Psoas muscle (tissue), 8 donors: ENCODE data around the gene PRRT1. TPM values are rescaled to one million over a fixed set of nuclear protein-coding genes. Genes with fewer than 3 reads are reported as not detected.

Experiments
- ATAC-seq, 4 donors: fragments of 200-7000 bp; cut with Tn5 transposase; one replicate each; pipeline ENCODE4 v1.9.1; 2020; ENCODE audit warnings: moderate library complexity in 3 of 4, mild to moderate bottlenecking in 2 of 4
- DNase-seq, 2 donors: peaks; one replicate each; pipeline ENCODE4 v3.0.0-alpha.2; 2020
- H3K27ac ChIP-seq: fragments of 200-600 bp; one replicate; pipeline ENCODE4 v1.8.0; 2022
- H3K27me3 ChIP-seq, 3 donors: fragments of 200-600 bp in 1 of 3; one replicate each; pipeline versions ENCODE4 v1.6.1 to v1.8.0; 2013 to 2022; ENCODE audit warnings: low read length in 2 of 3, mild to moderate bottlenecking in 2 of 3, moderate library complexity in 1 of 3; ENCODE audit not compliant: insufficient read depth in 3 of 3
- H3K36me3 ChIP-seq, 2 donors: fragments of 200-600 bp in 1 of 2; one replicate each; pipeline versions ENCODE4 v1.6.1 to v1.8.0; 2013 to 2022; ENCODE audit warnings: low read depth in 1 of 2, mild to moderate bottlenecking in 1 of 2, moderate library complexity in 1 of 2; ENCODE audit not compliant: insufficient read depth in 1 of 2
- H3K4me1 ChIP-seq: fragments of 200-600 bp; one replicate; pipeline ENCODE4 v1.8.0; 2022
- H3K4me3 ChIP-seq: fragments of 200-600 bp; one replicate; pipeline ENCODE4 v1.8.0; 2022; ENCODE audit warnings: mild to moderate bottlenecking
- H3K9me3 ChIP-seq: fragments of 200-600 bp; one replicate; pipeline ENCODE4 v1.8.0; 2022
- WGBS, 3 donors: extraction: QIAGEN DNeasy Blood & Tissue Kit; methylation state at CpG; one replicate each; pipeline versions ENCODE4 v1.1.6 to v1.1.7; 2013; 5-methylcytosine and 5-hydroxymethylcytosine counted together
- intact Hi-C, 2 donors: fragments of 100-400 bp; cut with DNase I; formaldehyde crosslinking; loops; one replicate each; pipeline versions ENCODE4 v1.11.0 to v1.14.2; 2022
- polyA plus RNA-seq, 3 donors: library from polyadenylated mRNA; stranded (reverse); fragments of 200-250 nt; gene quantifications; one replicate each; pipeline ENCODE4 v1.2.3, GENCODE V29; 2013
- total RNA-seq, 4 donors: library from RNA; stranded (reverse); fragmentation: NEBNext Ultra II Directional in 2 of 4; extraction: Animal tissue kit (Norgen Biotek cat#: 25700) in 2 of 4; gene quantifications; one replicate each; pipeline versions ENCODE4 v1.2.1 to v1.2.4, GENCODE V29; 2021 to 2023
- TF ChIP-seq, protein P1 (sequence below): fragments of 200-600 bp; IDR thresholded peaks from one replicate; pipeline ENCODE4 v1.8.0; 2022; ENCODE audit warnings: antibody characterized with exemption
- donor health status: healthy with polysubstance abuse.
- donor health status: DM: no; HTN: no; CAD: no; lungs with moderate emphysema.
- donor health status: Bipolar disorder and iron deficiency.
- donor health status: healthy.
- donor health status: DM: yes; HTN: yes; CAD: no.
- donor health status: DM: no; HTN: no; CAD: no.
- donor health status: DM: no; HTN: no; CAD: no.
- donor health status: DM: yes; HTN: yes; CAD: no.

Gene PRRT1
- total and polyA plus RNA-seq, 7 donors, result 0.08 to 0.51 (median 0.22) TPM

DNA sequence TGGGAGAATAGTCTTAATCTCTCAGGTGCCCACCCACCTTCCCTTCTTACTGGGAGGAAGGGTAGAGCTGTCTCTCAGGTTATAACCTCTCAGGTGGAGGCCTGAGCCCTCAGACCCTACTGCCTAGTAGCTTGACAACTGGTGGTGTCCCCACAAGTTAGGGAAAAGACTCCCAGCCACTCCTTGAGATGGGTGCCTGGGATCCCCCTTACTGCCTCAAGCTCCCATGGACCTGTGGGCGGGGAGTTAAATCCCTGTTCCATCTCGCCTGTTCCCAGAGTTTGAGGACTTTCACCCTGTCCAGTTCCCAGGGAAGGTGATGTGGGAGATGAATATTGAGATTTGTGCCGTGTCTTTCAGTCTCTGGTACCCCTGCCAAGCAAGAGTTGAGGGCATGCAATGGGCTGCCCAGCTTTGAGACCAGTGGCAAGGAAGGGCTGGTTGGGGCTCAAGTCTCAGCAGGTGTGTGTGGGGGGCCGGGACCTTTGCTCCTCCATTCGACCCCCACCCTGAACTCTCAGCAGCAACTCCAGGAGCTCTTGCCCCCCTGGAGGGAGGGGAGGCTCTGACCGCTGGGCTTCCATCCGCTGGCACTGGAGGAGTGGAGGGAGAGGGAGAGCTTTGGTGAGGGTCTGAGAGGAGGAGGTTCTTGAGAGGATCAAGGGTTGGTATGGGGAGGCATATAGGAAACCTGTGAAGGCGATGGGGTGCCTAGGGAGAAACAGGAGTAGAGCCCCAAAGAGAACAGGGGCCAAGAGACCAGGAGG is 39.4 kb upstream of the PRRT1 start:
- peak overlapping the region; percentile 77 for H3K4me3 ChIP-seq
- TF ChIP-seq, protein P1, sequence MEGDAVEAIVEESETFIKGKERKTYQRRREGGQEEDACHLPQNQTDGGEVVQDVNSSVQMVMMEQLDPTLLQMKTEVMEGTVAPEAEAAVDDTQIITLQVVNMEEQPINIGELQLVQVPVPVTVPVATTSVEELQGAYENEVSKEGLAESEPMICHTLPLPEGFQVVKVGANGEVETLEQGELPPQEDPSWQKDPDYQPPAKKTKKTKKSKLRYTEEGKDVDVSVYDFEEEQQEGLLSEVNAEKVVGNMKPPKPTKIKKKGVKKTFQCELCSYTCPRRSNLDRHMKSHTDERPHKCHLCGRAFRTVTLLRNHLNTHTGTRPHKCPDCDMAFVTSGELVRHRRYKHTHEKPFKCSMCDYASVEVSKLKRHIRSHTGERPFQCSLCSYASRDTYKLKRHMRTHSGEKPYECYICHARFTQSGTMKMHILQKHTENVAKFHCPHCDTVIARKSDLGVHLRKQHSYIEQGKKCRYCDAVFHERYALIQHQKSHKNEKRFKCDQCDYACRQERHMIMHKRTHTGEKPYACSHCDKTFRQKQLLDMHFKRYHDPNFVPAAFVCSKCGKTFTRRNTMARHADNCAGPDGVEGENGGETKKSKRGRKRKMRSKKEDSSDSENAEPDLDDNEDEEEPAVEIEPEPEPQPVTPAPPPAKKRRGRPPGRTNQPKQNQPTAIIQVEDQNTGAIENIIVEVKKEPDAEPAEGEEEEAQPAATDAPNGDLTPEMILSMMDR, result no peak
- ATAC-seq, result no peak
- WGBS, 3 donors, result 79 to 83% (median 81%) methylated on average over 8 of the region's 8 CpGs
- peaks cover 18% of the 10 kb centered on the region for H3K4me1 ChIP-seq
- H3K27me3 ChIP-seq, result no peaks in the 10 kb centered on the region
- H3K9me3 ChIP-seq, result no peaks in the 10 kb centered on the region
- H3K27ac ChIP-seq, result peak overlapping the region; percentile 91
- DNase-seq, result no peak
- intact Hi-C loops, result loop anchor here in 1 of 2 donors (1.0 to 10.0 kb wide), 2 partner anchors 73 to 1004 kb away; partner anchors contain the start of gene COL11A2
- H3K36me3 ChIP-seq, result peaks cover 0 to 19% of the 10 kb centered on the region in 2 donors

DNA sequence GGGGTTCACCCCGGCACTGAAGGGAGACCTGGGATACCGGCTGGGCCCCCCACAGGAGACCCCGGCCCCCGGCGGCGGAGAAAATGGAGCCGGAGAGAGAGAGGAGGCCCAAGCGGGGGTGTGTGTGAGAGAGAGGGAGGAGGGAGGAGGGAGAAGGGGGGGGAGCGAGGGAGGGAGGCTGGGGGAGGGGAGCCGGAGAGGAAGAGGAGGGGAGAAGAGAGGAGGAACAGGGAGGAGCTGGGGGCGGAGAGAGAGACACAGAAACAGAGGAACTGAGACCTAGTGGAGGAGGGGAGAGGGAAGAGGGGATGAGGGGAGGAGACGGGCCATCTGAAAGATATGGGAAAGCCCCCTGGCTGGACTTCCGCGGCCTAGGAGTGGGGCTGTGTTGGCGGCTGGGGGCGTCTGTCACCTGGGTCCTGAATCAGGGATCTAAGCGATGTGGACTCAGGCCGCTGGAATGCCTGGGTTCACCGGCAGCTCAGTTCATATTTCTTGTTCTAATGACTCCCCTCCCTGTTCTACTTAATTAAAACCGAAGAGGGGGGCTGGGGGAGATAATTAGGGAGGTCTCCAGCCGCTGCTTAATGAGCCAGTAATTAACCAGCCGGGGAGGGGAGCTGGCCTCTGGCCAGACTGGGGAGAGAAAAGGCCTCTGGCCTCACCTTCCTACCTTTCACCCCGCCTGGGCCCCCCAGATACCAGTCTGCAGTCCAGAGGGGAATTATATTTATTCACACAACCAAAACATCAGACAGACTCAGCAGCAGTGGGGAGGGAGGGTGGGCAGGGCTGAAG is 38.5 kb upstream of the PRRT1 start, which contains the start of gene PBX2:
TSS of gene PBX2 (minus strand) at position 149 of the 798 bp plus-strand sequence. CDS start 287 bp downstream, outside the sequence.
- ATAC-seq, result peak; percentile 76 to 82 (median 78)
- DNase-seq, result peak; percentile 89 to 95
- peaks cover 20% of the 10 kb centered on the region for H3K4me1 ChIP-seq
- no peaks in the 10 kb centered on the region for H3K9me3 ChIP-seq
- H3K36me3 ChIP-seq, result peaks cover 0 to 21% of the 10 kb centered on the region in 2 donors
- WGBS, 3 donors, result 0 to 2% (median 1%) methylated on average over 15 to 23 of the region's 23 CpGs
- peak within 1 kb of the TSS; percentile 77 for H3K4me3 ChIP-seq
- TF ChIP-seq, protein P1, result no peak
- intact Hi-C loops, result loop anchor here in 1 of 2 donors (10.0 kb wide), 1 partner anchor 1005 kb away; the partner anchor contains the start of gene COL11A2
- H3K27me3 ChIP-seq, result no peaks in the 10 kb centered on the region
- peak within 1 kb of the TSS; percentile 91 for H3K27ac ChIP-seq

DNA sequence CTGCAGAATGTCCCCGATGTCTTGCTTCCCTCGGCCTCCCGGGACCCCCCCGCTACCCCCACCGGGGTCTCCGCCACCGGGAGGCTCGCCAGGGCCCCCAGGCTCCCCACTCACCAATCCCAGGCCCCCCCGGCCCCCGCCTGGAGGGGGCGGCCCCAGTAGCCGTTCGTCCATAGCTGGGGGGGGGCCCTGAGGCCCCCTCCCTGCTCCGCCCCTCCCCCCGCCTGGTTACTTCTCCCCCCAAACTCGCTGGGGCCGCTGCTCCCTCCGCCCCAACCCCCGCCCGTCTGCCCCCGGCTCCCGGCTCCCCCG is 38.0 kb upstream of the PRRT1 start:
- TF ChIP-seq, protein P1, result no peak
- peak overlapping the region; percentile 77 for H3K4me3 ChIP-seq
- peaks cover 0 to 21% of the 10 kb centered on the region in 2 donors for H3K36me3 ChIP-seq
- DNase-seq, result peak in 1 of 2 donors; percentile 52
- no peaks in the 10 kb centered on the region for H3K9me3 ChIP-seq
- intact Hi-C loops, result loop anchor here in 1 of 2 donors (10.0 kb wide), 1 partner anchor 1005 kb away; the partner anchor contains the start of gene COL11A2
- 0 to 13% (median 11%) methylated on average over 12 to 23 of the region's 23 CpGs for WGBS, 3 donors
- peak overlapping the region; percentile 91 for H3K27ac ChIP-seq
- H3K27me3 ChIP-seq, result no peaks in the 10 kb centered on the region
- peak; percentile 1 to 8 (median 4) for ATAC-seq
- peaks cover 19% of the 10 kb centered on the region for H3K4me1 ChIP-seq

DNA sequence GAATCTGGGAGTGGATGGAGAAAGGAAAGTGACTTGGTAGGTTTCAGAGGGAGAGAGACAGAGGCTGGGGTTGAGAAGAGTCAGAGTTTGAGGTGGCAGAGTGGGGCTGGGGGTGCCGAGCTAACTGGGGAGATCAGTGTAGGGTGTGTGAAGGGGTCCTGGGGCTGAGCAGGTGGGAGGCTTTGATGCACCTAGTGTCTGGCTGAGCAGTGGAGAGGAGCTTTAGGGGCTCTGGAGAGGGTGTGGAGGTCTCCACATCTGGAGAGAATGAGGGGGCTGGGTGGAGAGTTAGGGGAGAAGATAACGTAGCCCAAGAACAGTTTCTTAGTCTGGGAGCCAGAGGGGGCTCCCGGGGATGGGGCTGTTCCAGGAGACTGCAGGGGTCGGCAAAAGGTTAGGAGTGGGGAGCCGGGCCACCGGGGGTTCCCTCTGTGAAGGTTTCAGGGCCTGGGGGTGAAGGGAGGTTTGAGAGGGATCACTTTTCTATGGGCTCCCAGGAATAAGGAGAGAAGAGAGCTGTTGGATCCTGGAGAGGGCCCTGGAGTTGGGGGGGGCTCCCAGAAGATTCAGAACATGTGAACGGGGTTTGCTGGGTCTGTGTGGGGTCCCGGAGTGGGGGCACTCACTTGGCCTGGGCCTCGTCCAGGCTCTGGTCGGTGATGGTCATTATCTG is 37.5 kb upstream of the PRRT1 start:
- Histone ChIP-seq H3K4me1 (peaks cover 18% of the 10 kb centered on the region), H3K27me3 (no peaks in the 10 kb centered on the region), H3K27ac (peak overlapping the region; percentile 91), H3K36me3 (peaks cover 0 to 21% of the 10 kb centered on the region in 2 donors), H3K4me3 (peak overlapping the region; percentile 77), H3K9me3 (no peaks in the 10 kb centered on the region)
- ATAC-seq (peak in 1 of 4 donors; percentile 0), DNase-seq (no peak)
- intact Hi-C loops, result no loop called here
- 1 to 7% (median 5%) methylated on average over 9 to 10 of the region's 10 CpGs for WGBS, 3 donors
- TF ChIP-seq, protein P1, result no peak
